SJSA1 (cell line): ENCODE data around the gene CARMIL3. TPM values are rescaled to one million over a fixed set of nuclear protein-coding genes. Genes with fewer than 3 reads are reported as not detected.

Source experiments
- DNase-seq, 2 experiments: peaks; one replicate each; pipeline ENCODE4 v3.0.0-alpha.2; 2015 to 2020; ENCODE audit warnings: low spot score in 2 of 2, low read depth in 1 of 2
- H3K27ac ChIP-seq: fragments of 250-450 bp; sonication (Bioruptor Pico); 2 replicates; pipeline ENCODE4 v1.5.1; 2020; ENCODE audit warnings: mild to moderate bottlenecking, moderate library complexity
- H3K27me3 ChIP-seq: fragments of 250-450 bp; sonication (Bioruptor Pico); replicated peaks from 2 replicates; pipeline ENCODE4 v1.5.1; 2020; ENCODE audit warnings: mild to moderate bottlenecking, moderate library complexity
- H3K36me3 ChIP-seq: fragments of 250-450 bp; sonication (Bioruptor Pico); 2 replicates; pipeline ENCODE4 v1.5.1; 2020; ENCODE audit warnings: mild to moderate bottlenecking
- H3K4me1 ChIP-seq: fragments of 250-450 bp; sonication (Bioruptor Pico); replicated peaks from 2 replicates; pipeline ENCODE4 v1.6.1; 2021; ENCODE audit warnings: mild to moderate bottlenecking
- H3K4me3 ChIP-seq: fragments of 250-450 bp; sonication (Bioruptor Pico); 2 replicates; pipeline ENCODE4 v1.5.1; 2020; ENCODE audit warnings: mild to moderate bottlenecking
- H3K9me3 ChIP-seq: fragments of 250-450 bp; sonication (Bioruptor Pico); replicated peaks from 2 replicates; pipeline ENCODE4 v1.5.1; 2020; ENCODE audit warnings: mild to moderate bottlenecking
- total RNA-seq: library from RNA; depleted of rRNA; stranded (reverse); fragments of >200 nt; shearing (Covaris generic); gene quantifications from 2 replicates; pipeline ENCODE4 v1.2.3, GENCODE V29; 2014

The CARMIL3 gene
- total RNA-seq, 1 experiment from 2014 or later = not detected

DNA sequence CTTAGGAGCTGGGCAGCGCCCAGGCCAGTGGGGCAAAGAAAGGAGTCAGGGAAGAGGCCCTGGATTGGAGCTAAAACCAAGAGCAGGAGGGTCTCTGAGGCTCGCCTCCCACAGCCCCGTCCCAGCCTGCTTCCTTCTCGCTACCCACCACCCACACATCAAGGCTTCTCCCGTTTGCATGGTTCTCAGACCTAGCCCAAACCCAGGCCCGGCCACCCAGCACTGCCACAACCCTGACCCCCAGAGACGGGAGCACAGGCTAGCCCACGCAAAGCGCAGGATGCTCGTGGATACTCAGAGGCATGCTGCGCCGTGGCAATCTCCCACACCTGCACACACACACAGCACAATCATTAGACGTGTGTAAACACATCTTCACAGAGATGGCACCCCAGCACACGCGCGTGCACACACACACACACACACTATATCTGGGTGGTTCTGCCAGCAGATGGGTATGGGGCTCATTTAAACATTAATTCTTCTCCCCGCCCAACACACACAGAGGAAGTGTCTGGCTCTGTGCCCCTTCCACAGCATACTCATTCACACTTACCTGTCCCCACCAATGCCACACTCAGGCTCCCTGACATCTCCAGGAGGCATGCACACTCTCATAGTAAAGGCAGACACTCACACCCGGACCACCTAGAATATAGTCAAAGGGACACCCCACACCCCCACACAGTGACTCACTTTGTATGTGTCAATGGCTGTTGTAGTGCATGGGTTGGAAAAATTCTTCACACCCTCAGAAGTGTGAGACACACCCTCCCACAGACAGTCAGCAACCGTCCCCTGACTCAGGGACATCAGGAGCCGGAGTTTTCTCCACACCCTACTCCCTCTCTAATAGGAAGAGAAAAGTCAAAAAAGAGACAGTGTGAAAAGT is 1.1 kb downstream of the CARMIL3 start:
- no peak overlapping the region for H3K27ac ChIP-seq
- H3K4me1 ChIP-seq = peaks cover 11% of the 10 kb centered on the region
- peaks cover 15% of the 10 kb centered on the region for H3K27me3 ChIP-seq
- no peaks in the 10 kb centered on the region for H3K36me3 ChIP-seq
- 0 out of 2 replicates have a peak, but pooled peaks cover 2% of the 10 kb centered on the region for H3K9me3 ChIP-seq
- H3K4me3 ChIP-seq = no peak overlapping the region
- no peak for DNase-seq

DNA sequence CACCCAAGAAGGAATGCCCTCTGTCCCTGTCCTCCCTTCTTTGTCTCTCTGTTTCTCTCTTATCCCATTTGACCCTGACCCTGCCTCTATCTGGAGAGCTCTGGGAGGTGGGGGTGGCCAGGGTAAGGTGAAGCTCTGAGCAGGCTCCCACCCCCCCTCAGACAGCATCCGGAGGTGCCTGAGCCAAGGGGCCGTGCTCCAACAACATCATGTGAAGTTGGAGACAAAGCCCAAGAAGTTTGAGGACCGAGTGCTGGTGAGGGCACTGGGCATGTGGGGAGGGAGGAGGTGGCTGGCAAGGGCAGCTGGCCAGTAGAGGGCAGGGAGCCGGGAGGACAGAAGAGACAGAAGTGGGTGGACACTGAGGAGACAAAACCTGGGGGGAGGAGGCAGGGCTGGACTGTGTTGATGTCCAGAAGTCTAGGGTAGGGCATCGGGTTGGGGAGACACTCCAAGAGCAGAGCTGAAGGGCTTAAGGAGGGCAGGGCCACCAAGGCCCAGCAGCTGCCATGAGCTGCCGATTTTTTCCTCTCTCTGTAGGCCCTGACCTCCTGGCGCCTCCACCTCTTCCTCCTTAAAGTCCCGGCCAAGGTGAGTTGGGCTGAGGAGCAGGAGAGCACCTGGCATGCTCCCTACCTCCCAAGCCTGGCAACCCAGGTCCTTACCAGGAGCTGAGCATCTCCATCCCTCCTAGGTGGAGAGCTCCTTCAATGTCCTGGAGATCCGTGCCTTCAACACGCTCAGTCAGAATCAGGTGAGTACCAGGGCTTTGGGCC is 1.9 kb downstream of the CARMIL3 start:
- Histone ChIP-seq H3K36me3 (no peaks in the 10 kb centered on the region), H3K4me3 (no peak overlapping the region), H3K4me1 (peaks cover 11% of the 10 kb centered on the region), H3K9me3 (0 out of 2 replicates have a peak, but pooled peaks cover 2% of the 10 kb centered on the region), H3K27ac (no peak overlapping the region), H3K27me3 (peaks cover 15% of the 10 kb centered on the region)
- DNase-seq = no peak

DNA sequence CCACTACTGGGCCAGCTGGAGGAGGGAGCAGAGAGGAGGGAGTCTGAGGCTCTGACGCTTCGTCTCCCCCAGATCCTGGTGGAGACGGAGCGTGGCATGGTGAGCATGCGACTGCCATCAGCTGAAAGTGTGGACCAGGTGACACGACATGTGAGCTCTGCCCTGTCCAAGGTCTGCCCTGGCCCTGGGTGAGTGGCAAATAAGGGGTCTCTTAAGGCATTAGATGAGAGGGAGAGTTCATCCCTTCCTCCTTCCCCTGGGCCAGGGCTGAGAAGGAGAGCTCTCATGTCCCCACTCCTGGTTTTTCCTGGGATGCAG is 2.5 kb downstream of the CARMIL3 start:
- Histone ChIP-seq H3K36me3 (no peaks in the 10 kb centered on the region), H3K27me3 (peaks cover 15% of the 10 kb centered on the region), H3K4me3 (no peak overlapping the region), H3K9me3 (0 out of 2 replicates have a peak, but pooled peaks cover 2% of the 10 kb centered on the region), H3K4me1 (peaks cover 11% of the 10 kb centered on the region), H3K27ac (no peak overlapping the region)
- DNase-seq = no peak

DNA sequence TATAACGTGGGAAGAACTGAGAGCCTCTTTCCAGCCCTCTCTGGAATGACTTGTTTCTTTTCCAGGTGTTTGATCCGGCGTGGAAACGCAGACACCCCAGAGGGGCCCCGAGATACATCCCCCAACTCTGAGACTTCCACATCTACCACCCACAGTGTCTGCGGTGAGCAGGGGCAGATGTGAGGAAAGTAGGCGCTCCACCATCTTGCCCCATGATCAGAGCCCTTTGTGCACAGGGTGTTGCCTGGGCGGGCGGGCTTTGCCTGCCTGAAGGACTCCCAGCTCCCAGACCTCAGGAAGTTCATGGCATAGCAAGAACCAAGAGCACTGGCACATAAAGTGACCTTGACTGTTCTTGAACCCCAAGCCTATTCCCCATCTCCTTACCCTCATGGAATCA is 2.8 kb downstream of the CARMIL3 start:
- Histone ChIP-seq H3K4me3 (no peak overlapping the region), H3K4me1 (peaks cover 11% of the 10 kb centered on the region), H3K27ac (no peak overlapping the region), H3K9me3 (0 out of 2 replicates have a peak, but pooled peaks cover 2% of the 10 kb centered on the region), H3K36me3 (no peaks in the 10 kb centered on the region), H3K27me3 (peaks cover 15% of the 10 kb centered on the region)
- DNase-seq = no peak

DNA sequence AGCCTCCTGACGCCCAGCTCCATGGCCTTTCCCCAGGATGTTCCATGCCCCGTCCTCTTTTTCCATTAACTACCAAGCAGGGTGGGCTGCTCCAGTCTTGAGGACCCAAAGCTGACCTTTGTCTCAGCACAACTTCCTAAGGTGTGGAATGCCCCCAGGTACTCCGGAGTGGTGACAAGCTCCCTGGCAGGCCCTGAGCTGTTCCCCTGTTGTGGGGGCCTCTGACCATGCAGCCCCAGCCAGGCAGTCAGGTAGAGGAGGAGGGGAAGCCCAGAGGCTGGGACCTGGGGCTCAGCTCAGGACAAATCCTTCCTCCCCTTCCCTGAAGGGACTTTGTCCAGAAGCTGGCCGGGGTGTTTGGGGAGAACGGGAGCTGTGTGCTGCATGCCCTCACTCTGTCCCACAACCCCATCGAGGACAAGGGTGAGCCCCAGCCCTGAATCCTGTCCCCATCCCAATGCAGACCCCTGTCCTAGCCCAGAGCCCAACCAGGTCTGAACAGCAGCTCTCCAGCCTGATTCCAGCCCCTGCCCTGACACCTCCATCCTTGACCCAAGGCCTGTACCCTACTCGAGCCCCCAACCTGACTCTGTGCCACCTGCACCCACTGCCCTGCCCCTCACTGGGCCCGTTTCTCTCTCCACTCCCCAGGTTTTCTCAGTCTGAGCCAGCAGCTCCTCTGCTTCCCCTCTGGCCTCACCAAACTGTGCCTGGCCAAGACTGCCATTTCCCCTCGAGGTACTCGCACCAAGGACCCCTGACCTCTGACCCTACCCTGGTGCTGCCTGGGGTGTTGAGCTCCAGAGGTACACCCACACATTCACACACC is 4.4 kb downstream of the CARMIL3 start:
- peaks cover 11% of the 10 kb centered on the region for H3K4me1 ChIP-seq
- H3K27me3 ChIP-seq = peaks cover 15% of the 10 kb centered on the region
- H3K36me3 ChIP-seq = no peaks in the 10 kb centered on the region
- no peak for DNase-seq
- H3K27ac ChIP-seq = no peak overlapping the region
- H3K9me3 ChIP-seq = 0 out of 2 replicates have a peak, but pooled peaks cover 2% of the 10 kb centered on the region
- no peak overlapping the region for H3K4me3 ChIP-seq

DNA sequence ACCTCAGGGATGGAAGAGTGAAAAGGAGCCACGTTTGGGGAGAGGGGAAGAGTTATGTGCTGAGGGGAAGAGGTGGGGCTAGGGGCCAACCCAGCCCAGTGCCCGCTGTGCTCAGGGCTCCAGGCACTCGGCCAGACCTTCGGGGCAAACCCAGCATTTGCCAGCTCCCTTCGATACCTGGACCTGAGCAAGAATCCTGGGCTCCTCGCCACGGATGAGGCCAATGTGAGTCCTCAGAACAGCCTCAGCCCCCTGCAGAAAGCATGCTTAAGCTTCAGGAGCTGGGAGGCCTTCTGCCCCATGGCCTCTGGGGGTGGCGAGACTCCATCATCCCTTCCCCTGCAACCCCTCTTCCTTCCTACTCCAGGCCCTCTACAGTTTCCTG is 5.0 kb downstream of the CARMIL3 start:
- Histone ChIP-seq H3K27ac (no peak overlapping the region), H3K36me3 (no peaks in the 10 kb centered on the region), H3K4me1 (peaks cover 8% of the 10 kb centered on the region), H3K27me3 (peaks cover 11% of the 10 kb centered on the region), H3K9me3 (0 out of 2 replicates have a peak, but pooled peaks cover 2% of the 10 kb centered on the region), H3K4me3 (no peak overlapping the region)
- DNase-seq = no peak

DNA sequence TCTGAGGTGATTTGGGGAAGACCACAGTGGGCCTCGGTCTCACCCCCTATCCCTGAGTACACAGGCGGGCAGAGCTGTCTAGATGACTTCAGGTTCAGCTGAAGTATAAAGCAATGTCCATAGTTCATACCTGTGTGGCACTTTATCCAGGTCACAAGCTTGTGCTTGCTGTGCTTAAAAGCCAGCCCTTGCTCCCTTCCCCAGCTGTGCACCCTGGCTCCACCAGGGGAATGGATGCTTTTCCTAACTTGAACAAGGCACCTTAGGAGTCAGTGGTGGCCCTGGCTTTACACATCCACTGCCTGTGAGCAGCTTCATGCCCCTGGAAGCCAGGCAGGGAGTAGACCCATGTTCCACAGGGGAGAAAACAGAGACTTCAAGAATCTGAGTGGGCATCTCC is 5.5 kb downstream of the CARMIL3 start:
- no peak overlapping the region for H3K27ac ChIP-seq
- H3K27me3 ChIP-seq = peaks cover 6% of the 10 kb centered on the region
- H3K9me3 ChIP-seq = 0 out of 2 replicates have a peak, but pooled peaks cover under 1% of the 10 kb centered on the region
- no peak overlapping the region for H3K4me3 ChIP-seq
- peaks cover 3% of the 10 kb centered on the region for H3K4me1 ChIP-seq
- no peak for DNase-seq
- H3K36me3 ChIP-seq = no peaks in the 10 kb centered on the region

DNA sequence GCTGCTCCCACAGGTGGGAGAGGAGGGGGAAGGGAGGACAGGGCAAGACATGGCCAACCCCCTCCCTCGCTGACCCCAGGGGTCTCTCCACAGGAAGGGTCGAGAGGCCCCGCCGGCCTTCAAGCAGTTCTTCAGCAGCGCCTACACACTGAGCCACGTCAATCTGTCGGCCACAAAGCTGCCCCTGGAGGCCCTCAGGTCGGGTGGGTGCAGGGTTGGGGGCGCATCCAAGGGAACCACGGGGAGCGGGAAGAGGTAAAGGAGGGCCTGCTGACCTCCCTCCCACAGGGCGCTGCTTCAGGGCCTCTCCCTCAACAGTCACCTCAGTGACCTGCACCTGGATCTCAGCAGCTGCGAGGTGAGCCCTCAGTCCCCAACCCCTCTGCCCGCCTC is 6.1 kb downstream of the CARMIL3 start:
- H3K4me3 ChIP-seq = no peak overlapping the region
- no peak for DNase-seq
- H3K27me3 ChIP-seq = peaks cover under 1% of the 10 kb centered on the region
- no peak overlapping the region for H3K27ac ChIP-seq
- H3K9me3 ChIP-seq = no peaks in the 10 kb centered on the region
- no peaks in the 10 kb centered on the region for H3K36me3 ChIP-seq
- no peaks in the 10 kb centered on the region for H3K4me1 ChIP-seq

DNA sequence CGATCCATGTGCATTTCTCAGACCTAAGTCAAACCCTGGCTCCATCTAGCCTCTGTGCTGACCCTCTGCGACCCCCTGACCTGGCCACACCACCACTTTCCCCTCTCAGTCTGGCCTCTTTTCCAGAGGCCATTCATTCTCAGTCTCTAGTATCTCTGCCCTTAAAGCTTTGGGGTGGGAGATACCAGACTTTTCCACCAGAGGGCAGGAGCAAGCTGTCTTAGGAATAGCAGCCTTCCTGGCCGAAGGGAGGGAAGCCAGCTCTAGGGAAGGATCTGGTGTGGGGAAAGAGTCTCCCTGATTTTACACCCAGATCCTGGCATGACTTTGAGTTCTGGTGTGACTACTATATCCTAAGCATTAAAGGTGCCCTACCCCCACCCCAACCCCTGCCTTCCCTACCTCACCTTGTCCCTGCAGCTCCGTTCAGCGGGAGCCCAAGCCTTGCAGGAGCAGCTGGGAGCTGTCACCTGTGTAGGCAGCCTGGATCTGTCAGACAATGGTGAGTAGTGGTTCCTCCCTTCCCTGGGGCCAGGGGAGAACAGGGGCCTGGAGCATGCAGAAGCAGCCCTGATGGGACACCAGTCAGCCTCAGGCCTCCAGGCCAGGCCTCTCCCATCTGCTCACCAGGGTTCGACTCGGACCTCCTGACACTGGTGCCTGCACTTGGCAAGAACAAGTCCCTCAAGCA is 6.6 kb downstream of the CARMIL3 start:
- Histone ChIP-seq H3K9me3 (no peaks in the 10 kb centered on the region), H3K27me3 (no peaks in the 10 kb centered on the region; the same call in 1 of the 2 replicates), H3K36me3 (no peaks in the 10 kb centered on the region), H3K4me1 (no peaks in the 10 kb centered on the region), H3K4me3 (no peak overlapping the region), H3K27ac (no peak overlapping the region)
- DNase-seq = peak; percentile 67 to 75

DNA sequence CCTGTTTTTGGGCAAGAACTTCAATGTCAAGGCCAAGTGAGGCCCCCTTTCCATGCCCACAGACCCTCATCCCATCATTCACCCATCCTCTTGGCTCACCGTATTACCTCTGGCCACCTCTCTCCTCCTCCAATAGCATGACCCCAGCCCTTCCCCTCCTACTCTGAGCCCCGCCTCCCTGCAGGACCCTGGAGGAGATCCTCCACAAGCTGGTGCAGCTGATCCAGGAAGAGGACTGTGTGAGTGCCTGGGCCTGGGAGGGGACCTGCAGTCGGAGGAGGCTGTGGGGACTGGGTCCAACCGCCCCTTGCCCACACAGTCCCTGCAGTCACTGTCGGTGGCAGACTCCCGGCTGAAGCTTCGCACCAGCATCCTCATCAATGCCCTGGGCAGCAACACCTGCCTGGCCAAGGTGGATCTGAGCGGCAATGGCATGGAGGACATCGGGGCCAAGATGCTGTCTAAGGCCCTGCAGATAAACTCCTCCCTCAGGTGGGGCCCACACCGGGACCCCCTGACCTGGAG is 7.2 kb downstream of the CARMIL3 start:
- Histone ChIP-seq H3K4me3 (no peak overlapping the region), H3K27me3 (no peaks in the 10 kb centered on the region), H3K36me3 (no peaks in the 10 kb centered on the region), H3K9me3 (no peaks in the 10 kb centered on the region), H3K27ac (no peak overlapping the region), H3K4me1 (no peaks in the 10 kb centered on the region)
- DNase-seq = no peak

DNA sequence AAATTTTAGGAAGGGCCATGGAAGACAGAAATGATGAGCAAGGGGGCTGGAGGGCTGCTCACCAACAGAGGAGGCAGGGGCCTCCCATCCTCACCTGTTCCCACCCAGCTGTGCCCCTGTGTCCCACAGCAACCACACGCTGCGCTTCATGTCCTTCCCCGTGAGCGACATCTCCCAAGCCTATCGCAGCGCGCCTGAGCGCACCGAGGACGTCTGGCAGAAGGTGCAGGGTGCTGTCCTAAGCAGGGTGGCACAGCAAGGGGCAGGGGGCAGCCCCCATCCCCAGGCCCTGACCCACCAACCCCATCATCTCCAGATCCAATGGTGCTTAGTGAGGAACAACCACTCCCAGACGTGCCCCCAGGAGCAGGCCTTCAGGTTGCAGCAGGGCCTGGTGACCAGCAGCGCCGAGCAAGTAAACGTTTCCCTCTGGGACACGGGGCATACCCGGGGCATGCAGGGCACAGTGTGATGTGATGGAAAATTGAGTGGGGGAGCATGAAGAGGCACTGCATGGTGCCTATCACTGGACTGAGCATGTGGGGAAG is 8.1 kb downstream of the CARMIL3 start:
- H3K9me3 ChIP-seq = no peaks in the 10 kb centered on the region
- H3K4me1 ChIP-seq = no peaks in the 10 kb centered on the region
- H3K27ac ChIP-seq = no peak overlapping the region
- no peaks in the 10 kb centered on the region for H3K27me3 ChIP-seq
- DNase-seq = no peak
- H3K36me3 ChIP-seq = no peaks in the 10 kb centered on the region
- H3K4me3 ChIP-seq = no peak overlapping the region

DNA sequence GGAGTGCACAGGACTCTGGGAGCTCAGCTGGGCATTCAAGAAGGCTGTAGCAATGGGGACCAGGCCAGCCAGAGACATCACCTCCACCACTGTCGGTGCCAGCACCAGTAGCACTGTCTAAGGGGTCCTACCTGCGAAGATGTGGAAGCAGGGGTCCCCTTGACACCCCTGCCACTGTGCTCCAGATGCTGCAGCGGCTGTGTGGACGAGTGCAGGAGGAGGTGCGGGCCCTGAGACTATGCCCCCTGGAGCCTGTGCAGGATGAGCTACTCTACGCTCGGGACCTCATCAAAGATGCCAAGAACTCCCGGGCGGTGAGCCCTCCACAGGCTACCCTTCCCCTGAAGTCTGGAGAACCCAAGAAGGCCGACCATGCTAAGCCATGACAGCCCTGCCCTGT is 8.6 kb downstream of the CARMIL3 start:
- Histone ChIP-seq H3K27me3 (no peaks in the 10 kb centered on the region), H3K9me3 (no peaks in the 10 kb centered on the region), H3K4me1 (no peaks in the 10 kb centered on the region), H3K27ac (no peak overlapping the region), H3K4me3 (no peak overlapping the region), H3K36me3 (no peaks in the 10 kb centered on the region)
- DNase-seq = no peak
